Endothelial cell of umbilical vein (primary cell): ENCODE data around the gene COPS7B. TPM values are rescaled to one million over a fixed set of nuclear protein-coding genes. Genes with fewer than 3 reads are reported as not detected.

Source experiments
- BruUV-seq: library from RNA; stranded (reverse); fragments of 400-500 nt; replicated peaks from 2 replicates; lab custom pipeline; 2021; lab: Mats Ljungman, UMichigan
- CTCF ChIA-PET: fragments of 300-600, 350-600 bp; sonication (Branson Sonifier 250); formaldehyde crosslinking; loops from one replicate; lab custom pipeline; 2021; ENCODE audit warnings: antibody characterized with exemption, inconsistent platforms; lab: Charles Lee
- POLR2A ChIA-PET: fragments of 300-600, 350-600 bp; sonication (Branson Sonifier 250); formaldehyde crosslinking; loops from one replicate; lab custom pipeline; 2021; ENCODE audit warnings: antibody characterized with exemption, inconsistent platforms; lab: Charles Lee
- DNase-seq: peaks from one replicate; pipeline ENCODE4 v3.0.0-alpha.2; 2011; ENCODE audit warnings: low read depth, low spot score
- FAIRE-seq: peaks from 2 replicates; lab custom pipeline; 2011; peaks lifted over from hg19 to GRCh38; lab: Jason Lieb, UNC
- H2AFZ ChIP-seq: 2 replicates; pipeline ENCODE4 v1.6.0; 2012; ENCODE audit warnings: low read depth, low read length, control low read depth, inconsistent platforms
- H3K27ac ChIP-seq: 2 replicates; pipeline ENCODE4 v1.5.1; 2011; ENCODE audit warnings: low read depth, mild to moderate bottlenecking, control low read depth, low read length, moderate library complexity; ENCODE audit not compliant: insufficient read depth
- H3K27me3 ChIP-seq, 2 experiments: 2 replicates each; pipeline versions ENCODE4 v1.6.0 to v1.6.1; 2011; ENCODE audit warnings: low read length in 2 of 2, mixed read lengths in 1 of 2; ENCODE audit not compliant: control insufficient read depth in 2 of 2, insufficient read depth in 2 of 2
- H3K36me3 ChIP-seq, 2 experiments: 2 replicates in 1 of 2; 3 replicates in 1 of 2; pipeline ENCODE4 v1.5.1; 2011; ENCODE audit warnings: low read length in 2 of 2, mild to moderate bottlenecking in 1 of 2, moderate library complexity in 1 of 2; ENCODE audit not compliant: control insufficient read depth in 2 of 2, insufficient read depth in 2 of 2; ENCODE audit errors: extremely low read depth in 1 of 2
- H3K4me1 ChIP-seq: 3 replicates; pipeline ENCODE4 v1.5.1; 2011; ENCODE audit warnings: mild to moderate bottlenecking, low read length; ENCODE audit not compliant: control insufficient read depth, insufficient read depth; ENCODE audit errors: extremely low read depth
- H3K4me2 ChIP-seq: 2 replicates; pipeline ENCODE4 v1.6.1; 2011; ENCODE audit warnings: low read length, control low read depth, mixed read lengths; ENCODE audit not compliant: insufficient read depth
- H3K4me3 ChIP-seq, 3 experiments: fragments of 200-600 bp in 1 of 3; sonication (generic), shearing (Covaris generic) in 1 of 3; replicated peaks in 1 of 3; 2 replicates each; pipeline ENCODE4 v1.5.1; 2011 to 2016; ENCODE audit warnings: control low read depth in 3 of 3, low read length in 3 of 3, mild to moderate bottlenecking in 2 of 3, inconsistent platforms in 1 of 3, low read depth in 1 of 3, moderate library complexity in 1 of 3; ENCODE audit not compliant: insufficient read depth in 1 of 3
- H3K79me2 ChIP-seq: 2 replicates; pipeline ENCODE4 v1.6.0; 2012; ENCODE audit warnings: low read length, inconsistent platforms; ENCODE audit not compliant: control insufficient read depth, insufficient read depth
- H3K9ac ChIP-seq: replicated peaks from 2 replicates; pipeline ENCODE3; 2011; ENCODE audit warnings: low read length, control low read depth; ENCODE audit not compliant: insufficient read depth; ENCODE audit errors: extremely low read depth
- H3K9me1 ChIP-seq: replicated peaks from 3 replicates; pipeline ENCODE4 v1.6.0; 2011; ENCODE audit warnings: mild to moderate bottlenecking, low read length; ENCODE audit not compliant: control insufficient read depth, insufficient read depth; ENCODE audit errors: extremely low read depth
- H3K9me3 ChIP-seq: replicated peaks from 2 replicates; pipeline ENCODE4 v1.5.1; 2012; ENCODE audit warnings: low read length, inconsistent platforms; ENCODE audit not compliant: control insufficient read depth, insufficient read depth
- H4K20me1 ChIP-seq: replicated peaks from 2 replicates; pipeline ENCODE3; 2011; ENCODE audit warnings: mild to moderate bottlenecking, low read length; ENCODE audit not compliant: control insufficient read depth, insufficient read depth; ENCODE audit errors: extremely low read depth
- CTCF ChIP-seq, 2 donors: IDR thresholded peaks; 1 replicate in 1 of 2; 2 replicates in 1 of 2; pipeline ENCODE4 v1.5.1; 2011; ENCODE audit warnings: low read length in 2 of 2, mild to moderate bottlenecking in 2 of 2, moderate library complexity in 2 of 2, control low read depth in 1 of 2, inconsistent platforms in 1 of 2, low read depth in 1 of 2; ENCODE audit not compliant: insufficient read depth in 1 of 2; ENCODE audit errors: extremely low read depth in 1 of 2
- EZH2 ChIP-seq: IDR thresholded peaks from 2 replicates; pipeline ENCODE4 v1.6.1; 2012; ENCODE audit warnings: borderline replicate concordance, low read depth, mild to moderate bottlenecking, moderate library complexity, low read length, inconsistent platforms; ENCODE audit not compliant: severe bottlenecking
- JUN ChIP-seq: IDR thresholded peaks from 2 replicates; pipeline ENCODE4 v1.6.1; 2011; ENCODE audit warnings: borderline replicate concordance, low read depth; ENCODE audit not compliant: insufficient read length, insufficient read depth
- MAX ChIP-seq: IDR thresholded peaks from 2 replicates; pipeline ENCODE4 v1.6.1; 2011; ENCODE audit not compliant: insufficient read depth, insufficient read length
- POLR2AphosphoS5 ChIP-seq: IDR thresholded peaks from 2 replicates; pipeline ENCODE4 v1.6.1; 2012; ENCODE audit warnings: low read depth, mild to moderate bottlenecking, control low read depth, low read length, moderate library complexity; ENCODE audit not compliant: insufficient read depth
- dilution Hi-C: fragments of 300-500 bp; cut with MboI; formaldehyde crosslinking; loops from one replicate; pipeline ENCODE4 v1.15.0; 2019; ENCODE audit warnings: low sequenced_read_pairs; ENCODE audit not compliant: extremely low pct_ligation_motif_present
- intact Hi-C: fragments of 100-400 bp; cut with micrococcal nuclease; formaldehyde crosslinking; loops from one replicate; pipeline ENCODE4 v1.10.0; 2022
- polyA plus RNA-seq, 4 experiments: library from polyadenylated mRNA; depleted of rRNA in 3 of 4; stranded (reverse) in 3 of 4; unstranded in 1 of 4; fragments of >200 nt; gene quantifications; 2 replicates each; pipeline versions ENCODE4 v1.2.1 to v1.2.3, GENCODE V29; 2011 to 2012; ENCODE audit warnings: missing spikeins in 1 of 4
- total RNA-seq: library from RNA; stranded (reverse); gene quantifications from 2 replicates; pipeline ENCODE4 v1.2.3, GENCODE V29; 2021

Gene COPS7B
- total and polyA plus RNA-seq, 2 donors (not counting 3 experiments of a cell fraction or from before 2014, with no cell fraction given) = 50.3 to 59.2 TPM

GRCh38 chr2:231854616-231855125, 68.4 kb downstream of the COPS7B start:
- ChIA-PET CTCF (interaction anchor here (0.6 kb wide), 1 partner anchor 25 kb away, joined by 3 read pairs; no protein-coding TSS in a partner anchor), POLR2A (no interaction called here)
- BruUV-seq = no TSS peak
- Histone ChIP-seq H3K27me3 (peaks cover 3 to 6% of the 10 kb centered on the region in 2 experiments), H3K9me3 (no peaks in the 10 kb centered on the region), H3K9me1 (no peaks in the 10 kb centered on the region), H3K4me3 (no peak overlapping the region), H3K4me2 (no peak overlapping the region), H4K20me1 (no peaks in the 10 kb centered on the region), H2AFZ (no peak overlapping the region), H3K4me1 (no peaks in the 10 kb centered on the region), H3K9ac (no peak overlapping the region), H3K27ac (no peak overlapping the region), H3K36me3 (no peaks in the 10 kb centered on the region), H3K79me2 (no peaks in the 10 kb centered on the region)
- TF ChIP-seq JUN (no peak), CTCF (IDR thresholded peaks at IDR 0.05; ENCODE audit: extremely low read depth in 1 of 2, insufficient read depth in 1 of 2, low read depth in 1 of 2, low read length in 2 of 2) (no peak), EZH2 (no peak), POLR2AphosphoS5 (no peak), MAX (no peak)
- dilution Hi-C loops (no loop called here), intact Hi-C loops (no loop called here)
- no peak for DNase-seq
- FAIRE-seq = no peak
